Activated naive CD4-positive, alpha-beta T cell (primary cell): ENCODE measurements around the gene GET4.

Experiments used
- DNase-seq, 4 experiments: peaks; one replicate each; lab custom pipeline; 2025; lab: John Stamatoyannopoulos, UW

The GET4 gene

GRCh38 chr7:900331-901040 lies 24.1 kb downstream of the GET4 start:
- DNase-seq, result no peak

- no peak for DNase-seq
Measured at GRCh38 chr7:901041-901387, 24.7 kb downstream of the GET4 start.

GRCh38 chr7:901388-902154 lies 25.2 kb downstream of the GET4 start:
- DNase-seq, result peak in 1 of 4 experiments; percentile 27

- DNase-seq, result no peak
Measured at GRCh38 chr7:902996-903395, 26.6 kb downstream of the GET4 start.

GRCh38 chr7:903921-904755 lies 27.8 kb downstream of the GET4 start:
- no peak for DNase-seq

- DNase-seq, result no peak
Measured at GRCh38 chr7:904847-905246, 28.5 kb downstream of the GET4 start.

GRCh38 chr7:906776-907157 lies 30.4 kb downstream of the GET4 start:
- no peak for DNase-seq

- DNase-seq, result no peak
Measured at GRCh38 chr7:907158-907980, 31.0 kb downstream of the GET4 start.

- no peak for DNase-seq
Measured at GRCh38 chr7:908159-908581, 31.8 kb downstream of the GET4 start.

GRCh38 chr7:908591-909357 lies 32.4 kb downstream of the GET4 start:
- peak; percentile 23 to 61 (median 34) for DNase-seq

- no peak for DNase-seq
Measured at GRCh38 chr7:909358-910329, 33.3 kb downstream of the GET4 start.

GRCh38 chr7:910441-910861 lies 34.1 kb downstream of the GET4 start:
- DNase-seq, result no peak

GRCh38 chr7:910931-911431 lies 34.6 kb downstream of the GET4 start:
- no peak for DNase-seq

- DNase-seq, result no peak
Measured at GRCh38 chr7:911791-912480, 35.6 kb downstream of the GET4 start.

- DNase-seq, result no peak
Measured at GRCh38 chr7:913736-914520, 37.6 kb downstream of the GET4 start.

- no peak for DNase-seq
Measured at GRCh38 chr7:914521-915194, 38.3 kb downstream of the GET4 start.
